ENCODE data around the gene PNPT1.
"Not testable (repeated sequence)": the region's sequence is repeated elsewhere in the genome, so short reads cannot be mapped to it uniquely, and the experiment has no call there.

Gene PNPT1

GRCh38 chr2:55693181-55694125, at the start of gene PNPT1:
Gene PNPT1 (minus strand): TSS chr2:55693844. CDS start chr2:55693823, 21 bp downstream.
- Histone ChIP-seq H3K4me1 (ENCODE audit: insufficient read depth, low read length) (peaks cover 2% of the 10 kb centered on the region; the same call in 1 of the 2 replicates), H3K4me3 (ENCODE audit: low read length) (peak within 1 kb of the TSS; percentile 87), H3K9me3 (ENCODE audit: insufficient read depth, low read depth, low read length) (no peaks in the 10 kb centered on the region), H3K36me3 (ENCODE audit: insufficient read depth, low read depth, low read length) (peaks cover 15% of the 10 kb centered on the region), H3K27ac (ENCODE audit: low read length) (no peak within 1 kb of the TSS), H3K9ac (ENCODE audit: low read depth, low read length) (peak within 1 kb of the TSS; percentile 88), H3K27me3 (ENCODE audit: insufficient read depth, low read length) (no peaks in the 10 kb centered on the region)

GRCh38 chr2:55742996-55743395, 49.4 kb upstream of the PNPT1 start:
- Histone ChIP-seq H3K9me3 (ENCODE audit: insufficient read depth, low read depth, low read length) (no peaks in the 10 kb centered on the region), H3K9ac (ENCODE audit: low read depth, low read length) (no peak overlapping the region), H3K27ac (ENCODE audit: low read length) (no peak overlapping the region), H3K4me3 (ENCODE audit: low read length) (no peak overlapping the region), H3K27me3 (ENCODE audit: insufficient read depth, low read length) (no peaks in the 10 kb centered on the region), H3K4me1 (ENCODE audit: insufficient read depth, low read length) (no peaks in the 10 kb centered on the region), H3K36me3 (ENCODE audit: insufficient read depth, low read depth, low read length) (no peaks in the 10 kb centered on the region)

GRCh38 chr2:55736019-55736536, 42.4 kb upstream of the PNPT1 start:
- H3K9ac ChIP-seq (ENCODE audit: low read depth, low read length); H3K27me3 ChIP-seq (ENCODE audit: insufficient read depth, low read length); H3K27ac ChIP-seq (ENCODE audit: low read length); H3K4me1 ChIP-seq (ENCODE audit: insufficient read depth, low read length); H3K4me3 ChIP-seq (ENCODE audit: low read length); H3K9me3 ChIP-seq (ENCODE audit: insufficient read depth, low read depth, low read length); H3K36me3 ChIP-seq (ENCODE audit: insufficient read depth, low read depth, low read length): not testable (repeated sequence)

- H3K36me3 ChIP-seq (ENCODE audit: insufficient read depth, low read depth, low read length), result no peaks in the 10 kb centered on the region
- H3K4me1 ChIP-seq (ENCODE audit: insufficient read depth, low read length), result no peaks in the 10 kb centered on the region
- H3K27me3 ChIP-seq (ENCODE audit: insufficient read depth, low read length), result no peaks in the 10 kb centered on the region
- no peak overlapping the region for H3K9ac ChIP-seq (ENCODE audit: low read depth, low read length)
- H3K4me3 ChIP-seq (ENCODE audit: low read length), result no peak overlapping the region
- H3K9me3 ChIP-seq (ENCODE audit: insufficient read depth, low read depth, low read length), result no peaks in the 10 kb centered on the region
- no peak overlapping the region for H3K27ac ChIP-seq (ENCODE audit: low read length)
These were observed 41.1 kb upstream of the PNPT1 start for GRCh38 chr2:55734726-55735125.

GRCh38 chr2:55733335-55733734, 39.7 kb upstream of the PNPT1 start:
- H3K4me1 ChIP-seq (ENCODE audit: insufficient read depth, low read length), result no peaks in the 10 kb centered on the region
- no peak overlapping the region for H3K9ac ChIP-seq (ENCODE audit: low read depth, low read length)
- no peaks in the 10 kb centered on the region for H3K27me3 ChIP-seq (ENCODE audit: insufficient read depth, low read length)
- no peaks in the 10 kb centered on the region for H3K9me3 ChIP-seq (ENCODE audit: insufficient read depth, low read depth, low read length)
- no peak overlapping the region for H3K4me3 ChIP-seq (ENCODE audit: low read length)
- no peak overlapping the region for H3K27ac ChIP-seq (ENCODE audit: low read length)
- no peaks in the 10 kb centered on the region for H3K36me3 ChIP-seq (ENCODE audit: insufficient read depth, low read depth, low read length)

- H3K9me3 ChIP-seq (ENCODE audit: insufficient read depth, low read depth, low read length), result no peaks in the 10 kb centered on the region
- H3K36me3 ChIP-seq (ENCODE audit: insufficient read depth, low read depth, low read length), result no peaks in the 10 kb centered on the region
- H3K4me3 ChIP-seq (ENCODE audit: low read length), result no peak overlapping the region
- no peaks in the 10 kb centered on the region for H3K4me1 ChIP-seq (ENCODE audit: insufficient read depth, low read length)
- H3K27me3 ChIP-seq (ENCODE audit: insufficient read depth, low read length), result no peaks in the 10 kb centered on the region
- no peak overlapping the region; the same call in 1 of the 2 replicates for H3K9ac ChIP-seq (ENCODE audit: low read depth, low read length)
- no peak overlapping the region for H3K27ac ChIP-seq (ENCODE audit: low read length)
These were observed 39.2 kb upstream of the PNPT1 start for GRCh38 chr2:55732854-55733253.

- Histone ChIP-seq H3K27ac (ENCODE audit: low read length) (no peak overlapping the region), H3K4me1 (ENCODE audit: insufficient read depth, low read length) (no peaks in the 10 kb centered on the region), H3K27me3 (ENCODE audit: insufficient read depth, low read length) (no peaks in the 10 kb centered on the region; the same call in 1 of the 2 replicates), H3K36me3 (ENCODE audit: insufficient read depth, low read depth, low read length) (no peaks in the 10 kb centered on the region), H3K9me3 (ENCODE audit: insufficient read depth, low read depth, low read length) (no peaks in the 10 kb centered on the region), H3K9ac (ENCODE audit: low read depth, low read length) (no peak overlapping the region), H3K4me3 (ENCODE audit: low read length) (no peak overlapping the region)
These were observed 35.6 kb upstream of the PNPT1 start for GRCh38 chr2:55729136-55729685.

- Histone ChIP-seq H3K27ac (ENCODE audit: low read length) (no peak overlapping the region), H3K36me3 (ENCODE audit: insufficient read depth, low read depth, low read length) (no peaks in the 10 kb centered on the region), H3K27me3 (ENCODE audit: insufficient read depth, low read length) (no peaks in the 10 kb centered on the region; the same call in 1 of the 2 replicates), H3K9ac (ENCODE audit: low read depth, low read length) (no peak overlapping the region), H3K9me3 (ENCODE audit: insufficient read depth, low read depth, low read length) (no peaks in the 10 kb centered on the region), H3K4me3 (ENCODE audit: low read length) (no peak overlapping the region), H3K4me1 (ENCODE audit: insufficient read depth, low read length) (peaks cover 5% of the 10 kb centered on the region)
These were observed 28.1 kb upstream of the PNPT1 start for GRCh38 chr2:55721596-55722215.

GRCh38 chr2:55720417-55720816, 26.8 kb upstream of the PNPT1 start:
- peaks cover 5% of the 10 kb centered on the region for H3K4me1 ChIP-seq (ENCODE audit: insufficient read depth, low read length)
- no peak overlapping the region for H3K9ac ChIP-seq (ENCODE audit: low read depth, low read length)
- H3K9me3 ChIP-seq (ENCODE audit: insufficient read depth, low read depth, low read length), result no peaks in the 10 kb centered on the region
- H3K4me3 ChIP-seq (ENCODE audit: low read length), result no peak overlapping the region
- no peaks in the 10 kb centered on the region for H3K36me3 ChIP-seq (ENCODE audit: insufficient read depth, low read depth, low read length)
- H3K27ac ChIP-seq (ENCODE audit: low read length), result no peak overlapping the region
- no peaks in the 10 kb centered on the region; the same call in 1 of the 2 replicates for H3K27me3 ChIP-seq (ENCODE audit: insufficient read depth, low read length)

GRCh38 chr2:55719852-55720251, 26.2 kb upstream of the PNPT1 start:
- Histone ChIP-seq H3K36me3 (ENCODE audit: insufficient read depth, low read depth, low read length) (no peaks in the 10 kb centered on the region), H3K4me3 (ENCODE audit: low read length) (no peak overlapping the region), H3K27me3 (ENCODE audit: insufficient read depth, low read length) (no peaks in the 10 kb centered on the region), H3K9me3 (ENCODE audit: insufficient read depth, low read depth, low read length) (no peaks in the 10 kb centered on the region), H3K4me1 (ENCODE audit: insufficient read depth, low read length) (peaks cover 5% of the 10 kb centered on the region), H3K27ac (ENCODE audit: low read length) (no peak overlapping the region), H3K9ac (ENCODE audit: low read depth, low read length) (no peak overlapping the region)

- Histone ChIP-seq H3K27ac (ENCODE audit: low read length) (no peak overlapping the region), H3K9ac (ENCODE audit: low read depth, low read length) (no peak overlapping the region), H3K27me3 (ENCODE audit: insufficient read depth, low read length) (no peaks in the 10 kb centered on the region), H3K4me3 (ENCODE audit: low read length) (no peak overlapping the region), H3K36me3 (ENCODE audit: insufficient read depth, low read depth, low read length) (no peaks in the 10 kb centered on the region), H3K9me3 (ENCODE audit: insufficient read depth, low read depth, low read length) (no peaks in the 10 kb centered on the region), H3K4me1 (ENCODE audit: insufficient read depth, low read length) (peaks cover 5% of the 10 kb centered on the region)
These were observed 24.7 kb upstream of the PNPT1 start for GRCh38 chr2:55718165-55719008.

All from iPS-20b (cell line).